Measurements from ENCODE around the gene CTDSP2. TPM values are rescaled to one million over a fixed set of nuclear protein-coding genes. Genes with fewer than 3 reads are reported as not detected.
A peak's percentile ranks its signal among the peaks of the same experiment; 100 is the strongest.

Gene CTDSP2
- total and polyA plus RNA-seq, 2 of the 8 experiments (the other 6 are each of a cell fraction or from before 2014, with no cell fraction given) = 71.3 to 91.7 TPM

- TF ChIP-seq USF2 (IDR thresholded peaks at IDR 0.05; ENCODE audit: low read length) (no peak), MAFK (IDR thresholded peaks at IDR 0.05; ENCODE audit: low read depth, low read length) (no peak)
- TF ChIP-seq, protein P1, sequence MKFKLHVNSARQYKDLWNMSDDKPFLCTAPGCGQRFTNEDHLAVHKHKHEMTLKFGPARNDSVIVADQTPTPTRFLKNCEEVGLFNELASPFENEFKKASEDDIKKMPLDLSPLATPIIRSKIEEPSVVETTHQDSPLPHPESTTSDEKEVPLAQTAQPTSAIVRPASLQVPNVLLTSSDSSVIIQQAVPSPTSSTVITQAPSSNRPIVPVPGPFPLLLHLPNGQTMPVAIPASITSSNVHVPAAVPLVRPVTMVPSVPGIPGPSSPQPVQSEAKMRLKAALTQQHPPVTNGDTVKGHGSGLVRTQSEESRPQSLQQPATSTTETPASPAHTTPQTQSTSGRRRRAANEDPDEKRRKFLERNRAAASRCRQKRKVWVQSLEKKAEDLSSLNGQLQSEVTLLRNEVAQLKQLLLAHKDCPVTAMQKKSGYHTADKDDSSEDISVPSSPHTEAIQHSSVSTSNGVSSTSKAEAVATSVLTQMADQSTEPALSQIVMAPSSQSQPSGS (IDR thresholded peaks at IDR 0.05; ENCODE audit: low read length) = no peak
- 89% methylated on average over 4 of the region's 4 CpGs; no CpG with 5 or more reads in 1 of the 2 experiments for whole genome bisulfite sequencing, 2 experiments (ENCODE audit: extremely low coverage in 1 of 2, insufficient coverage in 1 of 2, insufficient read length in 1 of 2, insufficient replicate concordance in 2 of 2, low coverage in 1 of 2, low lambda C conversion rate in 2 of 2, missing lambda C conversion rate in 1 of 2)
- H3K4me1 ChIP-seq (replicated peaks in 1 of 4; ENCODE audit: control insufficient read depth in 3 of 4, insufficient read depth in 4 of 4, low read length in 3 of 4) = peaks cover 20 to 54% (median 42%) of the 10 kb centered on the region in 4 experiments
- FAIRE-seq (no peak), DNase-seq (ENCODE audit: low read depth in 1 of 2, low spot score in 2 of 2) (no peak)
- no peak overlapping the region for H4K5ac ChIP-seq (ENCODE audit: insufficient read length, low read depth, low read length)
- no peaks in the 10 kb centered on the region for H3K27me3 ChIP-seq (replicated peaks in 1 of 4; ENCODE audit: control insufficient read depth in 3 of 4, extremely low read depth in 1 of 4, insufficient read depth in 3 of 4, low read length in 3 of 4)
- H3K18ac ChIP-seq (ENCODE audit: extremely low read depth, low read length) = no peak overlapping the region
- H2BK12ac ChIP-seq (ENCODE audit: low read depth, low read length) = no peak overlapping the region
- no peak overlapping the region for H3K27ac ChIP-seq (ENCODE audit: low read depth, low read length)
- no peak overlapping the region for H3K4ac ChIP-seq (replicated peaks; ENCODE audit: insufficient read length, low read depth, low read length)
- CTCF ChIA-PET (ENCODE audit: partially characterized antibody) = interaction anchor here (1.3 to 10.0 kb wide), 7 partner anchors 8 to 55 kb away, joined by 3 to 119 read pairs (median 9); no protein-coding TSS in a partner anchor
- H2BK5ac ChIP-seq (ENCODE audit: low read depth, low read length) = no peak overlapping the region
- H3K56ac ChIP-seq (replicated peaks; ENCODE audit: insufficient read length, low read depth, low read length) = no peak overlapping the region
- H3K23ac ChIP-seq (ENCODE audit: insufficient read length) = no peak overlapping the region
- no peak overlapping the region for H4K8ac ChIP-seq (ENCODE audit: extremely low read depth, insufficient read depth, low read length)
- H3K14ac ChIP-seq (ENCODE audit: insufficient read length) = no peak overlapping the region
- no peak overlapping the region for H2BK20ac ChIP-seq (ENCODE audit: low read length)
- H3K23me2 ChIP-seq (ENCODE audit: low read depth, low read length) = peaks cover 9% of the 10 kb centered on the region; the same call in 1 of the 2 replicates
- no peak overlapping the region for H2AK5ac ChIP-seq (ENCODE audit: low read depth, low read length)
- H4K91ac ChIP-seq (replicated peaks; ENCODE audit: insufficient read length, low read length) = no peak overlapping the region
- H3K36me3 ChIP-seq (ENCODE audit: control insufficient read depth in 2 of 4, insufficient read depth in 4 of 4, low read length in 3 of 4) = no peaks in the 10 kb centered on the region
- peaks cover 20% of the 10 kb centered on the region; the same call in 1 of the 2 replicates for H3K79me1 ChIP-seq (ENCODE audit: low read depth, low read length)
- H3K79me2 ChIP-seq (ENCODE audit: control insufficient read depth in 1 of 2, insufficient read depth in 2 of 2, low read length in 2 of 2) = peaks cover 32 to 95% of the 10 kb centered on the region in 2 experiments
- H2BK15ac ChIP-seq (ENCODE audit: low read length) = no peak overlapping the region
- H3K4me3 ChIP-seq (ENCODE audit: extremely low read depth in 1 of 4, insufficient read depth in 2 of 4, low read depth in 3 of 4, low read length in 4 of 4) = peak overlapping the region in 1 of 4 experiments; percentile 98; a peak in 1 of 8 replicates
- H2AFZ ChIP-seq (ENCODE audit: low read length) = no peak overlapping the region
- H3K9me3 ChIP-seq (ENCODE audit: insufficient read depth in 2 of 2, low read depth in 1 of 2, low read length in 1 of 2) = no peaks in the 10 kb centered on the region
- no peak overlapping the region for H3K9ac ChIP-seq (replicated peaks in 1 of 4; ENCODE audit: extremely low read depth in 1 of 4, low read depth in 3 of 4, low read length in 3 of 4)
- H2BK120ac ChIP-seq (replicated peaks; ENCODE audit: low read depth, low read length) = no peak overlapping the region
- POLR2A ChIA-PET (ENCODE audit: partially characterized antibody) = interaction anchor here (1.1 to 29.9 kb wide), 7 partner anchors 2 to 76 kb away, joined by 3 to 722 read pairs (median 40); partner anchors contain the start of genes CTDSP2, CYP27B1, EEF1AKMT3 and METTL1
- peaks cover 18 to 35% of the 10 kb centered on the region in 2 experiments for H4K20me1 ChIP-seq (replicated peaks in 1 of 2; ENCODE audit: control insufficient read depth in 1 of 2, insufficient read depth in 2 of 2, low read length in 2 of 2)
- H3K4me2 ChIP-seq (ENCODE audit: insufficient read depth in 1 of 2, low read depth in 2 of 2, low read length in 2 of 2) = peak overlapping the region; percentile 5 to 74; a peak in 1 of 4 replicates
These were observed 5.1 kb downstream of the CTDSP2 start for GRCh38 chr12:57841445-57841844.

Data from H1 (cell line).